Immature natural killer cell (primary cell): Measurements from ENCODE around the gene OR13A1. TPM values are rescaled to one million over a fixed set of nuclear protein-coding genes. Genes with fewer than 3 reads are reported as not detected.
"Not testable (repeated sequence)": the region's sequence is repeated elsewhere in the genome, so short reads cannot be mapped to it uniquely, and the experiment has no call there.

ENCODE experiments used
- DNase-seq, 3 donors: peaks; one replicate each; pipeline ENCODE4 v3.0.0; 2022; ENCODE audit warnings: mixed read lengths in 1 of 3
- H3K27ac Mint-ChIP-seq, 6 donors: one replicate each; pipeline ENCODE4 v1.8.0; 2020; ENCODE audit warnings: mixed read lengths in 6 of 6, mild to moderate bottlenecking in 5 of 6, inconsistent platforms in 4 of 6, moderate library complexity in 3 of 6
- H3K27me3 Mint-ChIP-seq, 3 donors: one replicate each; pipeline ENCODE4 v1.8.0; 2020 to 2021; ENCODE audit warnings: low read depth in 3 of 3, mild to moderate bottlenecking in 3 of 3, mixed read lengths in 3 of 3, moderate library complexity in 3 of 3, inconsistent platforms in 1 of 3
- H3K36me3 Mint-ChIP-seq, 3 donors: one replicate each; pipeline ENCODE4 v1.8.0; 2020; ENCODE audit warnings: mixed read lengths in 3 of 3, inconsistent platforms in 2 of 3, mild to moderate bottlenecking in 2 of 3
- H3K4me1 Mint-ChIP-seq, 2 donors: one replicate each; pipeline ENCODE4 v1.8.0; 2020; ENCODE audit warnings: inconsistent platforms in 2 of 2, mild to moderate bottlenecking in 2 of 2, mixed read lengths in 2 of 2, moderate library complexity in 1 of 2
- H3K4me3 Mint-ChIP-seq, 5 donors: one replicate each; pipeline ENCODE4 v1.8.0; 2020; ENCODE audit warnings: mild to moderate bottlenecking in 5 of 5, mixed read lengths in 5 of 5, inconsistent platforms in 3 of 5, moderate library complexity in 3 of 5
- H3K9me3 Mint-ChIP-seq, 6 donors: one replicate each; pipeline ENCODE4 v1.8.0; 2020; ENCODE audit warnings: mild to moderate bottlenecking in 6 of 6, mixed read lengths in 6 of 6, inconsistent platforms in 4 of 6, moderate library complexity in 3 of 6
- polyA plus RNA-seq, 3 donors: library from polyadenylated mRNA; unstranded; fragments of 300-500 nt; fragmentation: Illumina TruSeq; gene quantifications; one replicate each; pipeline ENCODE4 v1.2.3, GENCODE V29; 2021

Gene OR13A1
- polyA plus RNA-seq, 3 donors from 2014 or later, result not detected

DNA sequence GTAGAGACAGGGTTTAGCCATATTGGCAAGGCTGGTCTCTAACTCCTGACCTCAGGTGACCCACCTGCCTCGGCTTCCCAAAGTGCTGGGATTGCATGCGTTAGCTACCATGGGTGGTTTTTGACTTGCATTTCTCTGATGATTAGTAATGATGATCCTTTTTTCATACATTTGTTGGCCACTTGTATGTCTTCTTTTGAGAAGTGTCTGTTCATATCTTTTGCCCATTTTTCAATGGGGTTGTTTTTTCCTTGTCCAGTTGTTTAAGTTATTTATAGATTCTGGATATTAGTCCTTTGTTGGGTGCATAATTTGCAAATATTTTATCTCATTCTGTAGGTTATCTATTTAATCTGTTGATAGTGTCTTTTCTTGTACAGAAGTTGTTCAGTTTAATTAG lies 4.3 kb upstream of the OR13A1 start:
- Mint-ChIP-seq H3K4me3 (no peak overlapping the region), H3K4me1 (no peaks in the 10 kb centered on the region), H3K36me3 (no peaks in the 10 kb centered on the region), H3K9me3 (peaks cover 0 to 2% (median 0%) of the 10 kb centered on the region in 6 donors), H3K27ac (no peak overlapping the region), H3K27me3 (peaks cover 2 to 3% (median 3%) of the 10 kb centered on the region in 3 donors)
- no peak for DNase-seq

DNA sequence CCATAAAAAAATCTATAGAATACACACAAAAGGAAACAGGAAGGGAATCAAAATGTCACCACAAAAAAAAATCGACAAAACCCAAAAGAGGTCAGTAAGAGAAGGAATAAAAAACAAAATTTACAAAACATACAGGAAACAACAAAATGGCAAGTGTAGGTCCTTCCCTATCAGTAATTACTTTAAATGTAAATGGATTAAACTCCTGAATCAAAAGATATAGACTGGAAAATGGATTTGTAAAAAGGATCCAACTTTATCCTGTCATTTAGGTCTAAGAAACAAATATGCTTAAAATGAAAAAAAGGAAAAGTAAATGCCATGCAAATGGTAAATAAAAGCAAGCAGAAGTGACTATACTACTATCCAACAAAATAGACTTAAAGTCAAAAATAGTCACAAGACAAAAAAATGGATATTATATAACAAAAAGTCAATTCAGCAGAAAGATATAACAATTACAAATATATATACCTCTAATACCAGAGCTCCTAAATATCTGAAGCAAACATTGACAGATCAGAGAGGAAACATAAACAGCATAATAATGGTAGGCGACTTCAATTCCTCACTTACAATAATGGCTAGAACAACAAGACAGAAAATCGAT lies 2.0 kb downstream of the OR13A1 start:
- Mint-ChIP-seq H3K9me3 (peaks cover 2 to 21% (median 7%) of the 10 kb centered on the region in 6 donors), H3K4me3 (no peak overlapping the region), H3K27me3 (peaks cover 6 to 10% (median 6%) of the 10 kb centered on the region in 3 donors), H3K27ac (no peak overlapping the region), H3K36me3 (no peaks in the 10 kb centered on the region), H3K4me1 (no peaks in the 10 kb centered on the region)
- no peak for DNase-seq

DNA sequence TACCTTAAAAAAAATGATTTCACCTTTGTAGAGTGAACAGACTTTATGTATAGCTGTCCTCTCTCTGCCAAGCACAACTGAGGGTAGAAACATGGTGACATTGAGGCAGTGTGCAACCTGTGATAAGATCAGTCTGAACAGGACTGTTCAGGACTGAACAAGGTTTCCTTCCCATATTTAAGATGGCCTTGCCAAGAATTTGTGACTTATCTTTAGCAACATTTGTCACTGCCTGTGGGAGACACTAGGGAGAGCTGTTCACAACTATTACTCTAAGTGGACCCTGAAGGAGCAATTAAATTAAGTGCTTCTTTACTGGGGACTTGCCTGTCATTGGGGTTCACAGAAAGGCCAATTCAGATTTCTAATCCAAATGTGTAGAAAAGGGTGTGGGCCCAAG lies 6.7 kb downstream of the OR13A1 start:
- no peak for DNase-seq
- H3K4me3 Mint-ChIP-seq, result no peak overlapping the region
- no peaks in the 10 kb centered on the region for H3K4me1 Mint-ChIP-seq
- H3K27ac Mint-ChIP-seq, result no peak overlapping the region
- H3K9me3 Mint-ChIP-seq, result peaks cover 4 to 21% (median 7%) of the 10 kb centered on the region in 6 donors
- H3K36me3 Mint-ChIP-seq, result no peaks in the 10 kb centered on the region
- peaks cover 6 to 17% (median 8%) of the 10 kb centered on the region in 3 donors for H3K27me3 Mint-ChIP-seq

DNA sequence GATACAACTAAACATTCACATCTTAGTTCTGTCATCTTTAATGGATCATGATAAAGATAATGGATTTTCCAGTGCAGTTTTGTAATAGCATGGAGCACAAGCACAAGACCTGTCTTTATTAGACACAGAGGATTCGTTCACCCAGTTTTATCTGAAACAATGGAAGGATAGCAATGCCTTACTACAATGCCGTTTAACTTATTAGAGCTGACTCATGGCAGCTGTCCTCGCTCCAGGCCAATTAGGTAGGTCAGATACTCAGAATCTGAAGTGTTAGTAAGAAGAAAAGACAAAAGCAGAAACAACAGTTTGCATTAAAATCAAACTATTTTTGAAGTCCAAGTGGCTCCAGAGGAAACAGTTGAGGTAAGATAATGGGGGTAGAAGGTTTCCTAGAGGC lies 12.8 kb downstream of the OR13A1 start:
- Mint-ChIP-seq H3K4me3 (no peak overlapping the region), H3K4me1 (no peaks in the 10 kb centered on the region), H3K27me3 (peaks cover 8 to 14% (median 10%) of the 10 kb centered on the region in 3 donors), H3K36me3 (no peaks in the 10 kb centered on the region), H3K27ac (peak overlapping the region in 1 of 6 donors; percentile 21), H3K9me3 (peaks cover 0 to 2% (median 0%) of the 10 kb centered on the region in 6 donors)
- DNase-seq, result no peak

DNA sequence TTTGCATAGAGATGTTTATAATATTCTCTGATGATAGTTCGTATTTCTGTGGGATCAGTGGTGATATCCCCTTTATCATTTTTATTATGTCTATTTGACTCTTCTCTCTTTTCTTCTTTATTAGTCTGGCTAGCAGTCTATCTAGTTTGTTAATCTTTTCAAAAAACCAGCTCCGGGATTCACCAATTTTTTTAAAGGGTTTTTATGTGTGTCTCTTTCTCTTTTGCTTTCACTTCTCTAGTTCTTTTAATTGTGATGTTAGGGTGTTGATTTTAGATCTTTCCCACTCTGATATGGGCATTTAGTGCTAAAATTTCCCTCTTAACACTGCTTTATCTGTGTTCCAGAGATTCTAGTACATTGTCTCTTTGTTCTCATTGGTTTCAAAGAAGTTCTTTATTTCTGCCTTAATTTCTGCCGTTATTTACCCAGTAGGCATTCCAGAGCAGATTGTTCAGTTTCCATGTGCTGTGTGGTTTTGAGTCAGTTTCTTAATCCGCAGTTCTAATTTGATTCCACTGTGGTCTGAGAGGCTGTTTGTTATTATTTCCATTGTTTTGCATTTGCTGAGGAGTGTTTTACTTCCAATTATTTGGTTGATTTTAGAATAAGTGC lies 17.0 kb downstream of the OR13A1 start:
- peak overlapping the region in 2 of 5 donors; percentile 3 to 41 for H3K4me3 Mint-ChIP-seq
- not testable (repeated sequence) for H3K36me3 Mint-ChIP-seq

DNA sequence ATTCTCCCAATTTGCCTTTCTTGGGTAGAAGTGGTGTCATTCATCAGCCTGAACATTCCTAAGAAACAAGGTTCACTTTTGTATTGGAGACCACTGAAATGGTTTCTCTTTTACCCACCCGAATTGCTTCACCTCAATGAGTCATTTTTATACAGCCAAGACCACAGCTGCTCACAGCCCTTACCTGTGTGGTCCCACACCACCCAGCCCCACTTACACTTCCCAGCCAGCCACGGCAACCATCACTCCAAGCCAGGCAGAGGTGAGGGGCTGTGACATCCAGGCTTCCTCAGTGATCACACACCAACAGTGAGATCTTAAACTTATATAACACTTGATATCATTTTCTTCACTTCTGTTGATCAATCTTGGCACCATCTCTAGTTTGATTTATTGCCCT lies 20.7 kb downstream of the OR13A1 start:
- Mint-ChIP-seq H3K27me3 (peaks cover 4 to 13% (median 5%) of the 10 kb centered on the region in 3 donors), H3K4me1 (no peaks in the 10 kb centered on the region), H3K4me3 (no peak overlapping the region), H3K36me3 (no peaks in the 10 kb centered on the region), H3K27ac (no peak overlapping the region), H3K9me3 (no peaks in the 10 kb centered on the region)
- no peak for DNase-seq

More for the DNA sequence above, 17.0 kb downstream of the OR13A1 start:
- H3K27ac Mint-ChIP-seq, H3K4me1 Mint-ChIP-seq, DNase-seq, H3K9me3 Mint-ChIP-seq: not testable (repeated sequence)
- peaks cover 5 to 14% (median 10%) of the 10 kb centered on the region in 3 donors for H3K27me3 Mint-ChIP-seq

DNA sequence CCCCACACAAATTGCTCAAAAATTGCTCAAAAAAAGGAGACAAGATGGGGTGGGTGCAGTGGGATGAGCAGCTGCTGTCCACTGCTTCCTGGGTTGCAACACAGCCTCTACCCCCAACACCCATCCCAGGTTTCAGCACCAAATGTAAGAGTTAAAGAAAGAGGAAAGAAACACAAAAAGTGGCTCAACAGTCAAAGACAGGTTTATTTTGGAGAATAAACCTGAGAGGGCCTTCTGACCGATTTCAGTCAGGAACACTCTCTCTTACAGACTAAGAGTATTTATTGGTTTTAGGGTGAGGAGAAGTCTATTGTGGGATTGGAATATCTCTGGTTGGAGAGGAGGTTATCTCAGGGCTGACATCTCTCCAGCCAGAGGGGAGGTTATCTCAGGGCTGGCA lies 28.4 kb downstream of the OR13A1 start:
- Mint-ChIP-seq H3K36me3 (no peaks in the 10 kb centered on the region), H3K4me3 (no peak overlapping the region), H3K27ac (no peak overlapping the region), H3K4me1 (no peaks in the 10 kb centered on the region), H3K27me3 (peaks cover 0 to 7% (median 4%) of the 10 kb centered on the region in 3 donors), H3K9me3 (peaks cover 0 to 3% (median 0%) of the 10 kb centered on the region in 6 donors)
- DNase-seq, result no peak

DNA sequence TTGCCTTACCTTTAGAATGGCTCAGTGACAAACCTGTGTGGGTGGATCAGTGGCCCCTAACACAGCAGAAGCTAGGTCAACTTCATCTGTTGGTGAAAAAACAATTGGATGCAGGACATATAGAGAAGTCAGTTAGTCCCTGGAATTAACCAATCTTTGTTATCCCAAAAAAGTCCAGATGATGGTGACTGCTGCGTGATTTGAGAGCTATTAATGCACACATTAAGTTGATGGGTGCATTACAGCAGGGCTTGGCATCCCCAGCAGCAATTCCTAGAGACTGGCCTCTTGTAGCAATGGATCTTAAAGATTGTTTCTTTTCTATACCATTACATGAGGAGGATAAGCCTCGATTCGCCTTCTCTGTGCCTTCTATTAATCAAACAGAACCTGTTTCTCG lies 33.3 kb downstream of the OR13A1 start:
- peaks cover 3 to 5% (median 4%) of the 10 kb centered on the region in 3 donors for H3K27me3 Mint-ChIP-seq
- no peak overlapping the region for H3K27ac Mint-ChIP-seq
- H3K36me3 Mint-ChIP-seq, result no peaks in the 10 kb centered on the region
- no peaks in the 10 kb centered on the region for H3K4me1 Mint-ChIP-seq
- H3K4me3 Mint-ChIP-seq, result no peak overlapping the region
- H3K9me3 Mint-ChIP-seq, result peaks cover 0 to 3% (median 0%) of the 10 kb centered on the region in 6 donors
- no peak for DNase-seq

DNA sequence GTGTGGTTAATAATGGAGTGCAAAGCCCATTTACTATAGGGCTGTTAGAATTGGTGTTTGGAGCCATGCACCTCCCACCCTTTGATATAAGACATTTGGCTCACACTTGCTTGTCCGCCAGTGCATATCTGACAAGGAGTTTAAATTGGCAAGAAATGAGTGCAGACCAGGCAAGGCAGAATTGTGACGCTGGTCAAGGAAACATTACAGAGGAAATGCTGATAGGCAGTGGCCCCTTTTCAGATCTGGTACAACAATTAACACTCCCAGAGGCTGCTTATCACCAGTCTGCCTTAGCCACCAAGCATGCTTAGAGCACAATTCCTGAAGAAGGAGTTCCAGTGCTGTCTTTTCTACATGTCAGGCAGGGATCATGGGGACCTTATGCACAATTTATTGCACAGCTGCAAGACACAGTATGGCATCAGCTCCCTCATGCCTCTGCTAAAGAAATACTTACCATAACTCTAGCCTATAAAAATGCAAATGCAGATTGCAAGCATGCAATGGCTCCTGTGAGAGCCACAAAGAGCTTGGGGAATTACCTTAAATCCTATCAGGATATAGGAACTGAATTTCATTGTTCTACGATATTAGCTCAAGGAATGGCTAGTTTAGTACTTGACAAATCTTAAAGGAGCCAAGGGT lies 35.2 kb downstream of the OR13A1 start:
- Mint-ChIP-seq H3K9me3 (no peaks in the 10 kb centered on the region), H3K4me1 (no peaks in the 10 kb centered on the region), H3K27me3 (peaks cover 2 to 4% (median 3%) of the 10 kb centered on the region in 3 donors), H3K36me3 (no peaks in the 10 kb centered on the region), H3K4me3 (no peak overlapping the region), H3K27ac (no peak overlapping the region)
- DNase-seq, result no peak

DNA sequence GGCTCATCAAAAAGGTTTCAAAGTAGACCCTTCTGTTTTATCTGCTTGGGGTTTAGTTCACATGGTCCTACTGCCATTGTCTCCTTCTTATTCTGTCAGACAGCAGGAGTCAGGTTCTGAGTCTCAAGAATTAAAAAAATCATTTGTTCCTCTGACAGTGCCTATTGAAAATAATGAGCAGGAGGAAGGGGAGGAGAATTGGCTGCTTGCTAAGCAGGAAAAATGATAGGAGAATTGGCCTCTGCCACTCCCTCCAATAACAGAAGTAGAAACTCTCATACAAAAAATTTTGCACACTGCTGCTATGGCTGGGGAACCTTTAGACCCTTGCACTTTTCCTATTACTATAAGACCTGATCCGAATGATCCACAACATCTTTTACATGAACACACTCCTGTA lies 35.7 kb downstream of the OR13A1 start:
- Mint-ChIP-seq H3K36me3 (no peaks in the 10 kb centered on the region), H3K27me3 (peaks cover 2 to 3% (median 2%) of the 10 kb centered on the region in 3 donors), H3K4me1 (no peaks in the 10 kb centered on the region), H3K27ac (no peak overlapping the region), H3K4me3 (no peak overlapping the region), H3K9me3 (no peaks in the 10 kb centered on the region)
- DNase-seq, result no peak

DNA sequence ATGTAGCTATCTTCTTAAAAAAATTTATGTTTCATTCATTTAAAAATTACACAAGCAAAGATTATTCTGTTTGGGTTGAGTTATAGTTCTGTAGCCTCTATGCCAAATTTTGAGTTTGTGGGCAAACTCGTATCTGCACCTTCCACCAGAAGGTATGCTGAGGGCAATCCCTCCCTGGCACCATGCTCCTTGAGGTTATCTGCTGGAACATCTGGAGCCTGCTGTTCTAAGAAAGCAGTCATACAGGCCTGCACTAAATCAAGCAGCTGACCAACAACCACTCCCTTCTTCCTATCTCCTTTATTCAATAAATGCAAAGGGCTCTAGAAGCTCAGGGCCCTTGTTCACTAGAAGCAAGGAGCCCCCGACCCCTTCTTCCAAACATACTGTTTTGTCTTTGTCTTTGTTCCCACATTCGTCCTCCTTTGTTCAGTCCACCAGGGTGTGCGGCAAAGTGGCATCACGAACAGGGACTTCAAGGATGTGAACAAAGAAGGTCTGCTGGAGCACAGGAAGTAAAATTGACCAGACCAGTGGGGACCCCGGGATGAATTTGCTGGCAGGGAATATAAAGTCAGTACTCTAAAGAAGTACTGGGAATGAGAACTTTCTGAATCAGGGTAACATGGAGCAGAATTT lies 36.4 kb downstream of the OR13A1 start:
- H3K9me3 Mint-ChIP-seq, result no peaks in the 10 kb centered on the region
- no peak overlapping the region for H3K4me3 Mint-ChIP-seq
- peaks cover 2 to 3% (median 3%) of the 10 kb centered on the region in 3 donors for H3K27me3 Mint-ChIP-seq
- no peak overlapping the region for H3K27ac Mint-ChIP-seq
- H3K36me3 Mint-ChIP-seq, result no peaks in the 10 kb centered on the region
- no peak for DNase-seq
- no peaks in the 10 kb centered on the region for H3K4me1 Mint-ChIP-seq

DNA sequence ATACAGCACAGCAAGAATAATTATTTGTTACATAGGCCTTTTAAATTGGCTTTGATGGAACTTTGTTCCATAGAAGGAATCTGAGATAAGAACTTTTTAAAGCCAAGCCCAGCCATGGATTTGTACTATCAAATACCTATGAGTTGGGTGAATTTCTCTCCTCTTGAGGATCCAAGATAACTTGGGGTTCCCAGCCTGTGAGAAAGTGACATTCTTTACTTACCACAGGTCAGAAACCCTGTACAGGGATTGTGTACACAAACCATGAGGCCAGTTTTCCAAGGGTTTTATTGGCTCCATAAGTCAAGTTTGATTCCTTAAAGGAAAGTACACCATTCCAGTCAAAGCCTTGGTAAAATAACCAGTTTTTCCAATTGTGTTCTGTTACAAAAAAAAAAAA lies 39.3 kb downstream of the OR13A1 start:
- not testable (repeated sequence) for H3K4me1 Mint-ChIP-seq, H3K4me3 Mint-ChIP-seq, H3K27me3 Mint-ChIP-seq, H3K9me3 Mint-ChIP-seq, DNase-seq, H3K27ac Mint-ChIP-seq, H3K36me3 Mint-ChIP-seq

DNA sequence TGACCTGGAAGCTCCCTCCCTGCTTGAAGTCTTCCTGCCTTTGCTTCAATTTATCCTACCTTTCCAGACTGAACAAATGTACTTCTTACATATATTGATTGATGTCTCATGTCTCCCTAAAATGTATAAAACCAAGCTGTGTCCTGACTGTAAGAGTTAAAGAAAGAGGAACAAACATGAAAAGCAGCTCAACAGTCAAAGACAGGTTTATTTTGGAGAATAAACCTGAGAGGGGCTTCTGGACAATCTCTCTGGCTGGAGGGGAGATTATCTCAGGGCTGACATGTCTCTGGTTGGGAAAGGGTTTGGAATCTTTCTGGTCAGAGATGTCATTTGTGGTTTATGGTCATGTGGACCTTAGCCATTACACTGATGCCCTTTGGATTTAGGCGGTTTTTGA lies 41.0 kb downstream of the OR13A1 start:
- H3K4me3 Mint-ChIP-seq, result no peak overlapping the region
- no peak for DNase-seq
- peaks cover 2 to 16% (median 9%) of the 10 kb centered on the region in 3 donors for H3K27me3 Mint-ChIP-seq
- H3K4me1 Mint-ChIP-seq, result no peaks in the 10 kb centered on the region
- H3K36me3 Mint-ChIP-seq, result no peaks in the 10 kb centered on the region
- H3K9me3 Mint-ChIP-seq, result peaks cover 0 to 7% (median 0%) of the 10 kb centered on the region in 6 donors
- no peak overlapping the region for H3K27ac Mint-ChIP-seq

DNA sequence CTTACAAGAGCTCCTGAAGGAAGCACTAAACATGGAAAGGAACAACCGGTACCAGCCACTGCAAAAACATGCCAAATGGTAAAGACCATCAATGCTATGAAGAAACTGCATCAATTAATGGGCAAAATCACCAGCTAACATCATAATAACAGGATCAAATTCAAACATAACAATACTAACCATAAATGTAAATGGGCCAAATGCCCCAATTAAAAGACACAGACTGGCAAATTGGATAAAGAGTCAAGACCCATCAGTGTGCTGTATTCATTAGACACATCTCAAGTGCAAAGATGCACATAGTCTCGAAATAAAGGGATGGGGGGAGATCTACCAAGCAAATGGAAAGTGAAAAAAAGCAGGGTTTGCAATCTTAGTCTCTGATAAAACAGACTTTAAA lies 47.6 kb downstream of the OR13A1 start:
- H3K27me3 Mint-ChIP-seq, result peaks cover 9 to 25% (median 14%) of the 10 kb centered on the region in 3 donors
- H3K9me3 Mint-ChIP-seq, result peaks cover 0 to 11% (median 0%) of the 10 kb centered on the region in 6 donors
- not testable (repeated sequence) for H3K4me1 Mint-ChIP-seq, H3K27ac Mint-ChIP-seq, H3K4me3 Mint-ChIP-seq, DNase-seq, H3K36me3 Mint-ChIP-seq
